ENCODE data around the gene CHRDL1.

GRCh38 chrX:110745288-110745687 is 50.3 kb downstream of the CHRDL1 start:
- TF ChIP-seq CTCF (IDR thresholded peaks at IDR 0.05): no peak
- no peak for TF ChIP-seq POLR2A (IDR thresholded peaks at IDR 0.05)
